Nephron progenitor cell (in vitro differentiated cells): ENCODE data around the gene KCNJ18.
"Not testable (repeated sequence)": the region's sequence is repeated elsewhere in the genome, so short reads cannot be mapped to it uniquely, and the experiment has no call there.

Experiments
- DNase-seq: peaks from one replicate; pipeline ENCODE4 v3.0.0; 2021
- H3K27ac Mint-ChIP-seq: 2 replicates; pipeline ENCODE4 v1.8.0; 2021; ENCODE audit warnings: mild to moderate bottlenecking, moderate library complexity, mixed read lengths
- H3K27me3 Mint-ChIP-seq: 2 replicates; pipeline ENCODE4 v1.8.0; 2021; ENCODE audit warnings: mild to moderate bottlenecking, low read depth, mixed read lengths; ENCODE audit not compliant: poor library complexity
- H3K36me3 Mint-ChIP-seq: 2 replicates; pipeline ENCODE4 v1.8.0; 2021; ENCODE audit warnings: low read depth, mixed read lengths
- H3K4me1 Mint-ChIP-seq: 2 replicates; pipeline ENCODE4 v1.8.0; 2021; ENCODE audit warnings: mixed read lengths
- H3K4me3 Mint-ChIP-seq: 2 replicates; pipeline ENCODE4 v1.8.0; 2021; ENCODE audit warnings: mild to moderate bottlenecking, moderate library complexity, mixed read lengths
- H3K9me3 Mint-ChIP-seq: 2 replicates; pipeline ENCODE4 v1.8.0; 2021; ENCODE audit warnings: mild to moderate bottlenecking, moderate library complexity, mixed read lengths
- CTCF ChIP-seq: fragments of 200-600 bp; sonication (generic); IDR thresholded peaks from 2 replicates; pipeline ENCODE4 v1.5.0; 2021; ENCODE audit warnings: antibody characterized with exemption

KCNJ18 gene

GRCh38 chr17:21687136-21687953 lies 5.0 kb upstream of the KCNJ18 start:
- Mint-ChIP-seq H3K4me1 (no peaks in the 10 kb centered on the region), H3K4me3 (no peak overlapping the region), H3K9me3 (peaks cover 75% of the 10 kb centered on the region), H3K27me3 (peaks cover 4% of the 10 kb centered on the region), H3K36me3 (no peaks in the 10 kb centered on the region), H3K27ac (no peak overlapping the region)
- no peak for TF ChIP-seq CTCF
- DNase-seq = no peak

- Mint-ChIP-seq H3K36me3 (no peaks in the 10 kb centered on the region), H3K27ac (no peak overlapping the region), H3K4me3 (no peak overlapping the region), H3K4me1 (no peaks in the 10 kb centered on the region), H3K9me3 (peaks cover 71% of the 10 kb centered on the region), H3K27me3 (peaks cover 4% of the 10 kb centered on the region)
- DNase-seq = no peak
- no peak for TF ChIP-seq CTCF
Measured at GRCh38 chr17:21688293-21688949, 3.9 kb upstream of the KCNJ18 start.

GRCh38 chr17:21689604-21690003 lies 2.7 kb upstream of the KCNJ18 start:
- H3K27ac Mint-ChIP-seq = no peak overlapping the region
- H3K27me3 Mint-ChIP-seq = peaks cover 4% of the 10 kb centered on the region
- H3K4me1 Mint-ChIP-seq = no peaks in the 10 kb centered on the region
- no peaks in the 10 kb centered on the region for H3K36me3 Mint-ChIP-seq
- H3K4me3 Mint-ChIP-seq = no peak overlapping the region
- peaks cover 74% of the 10 kb centered on the region for H3K9me3 Mint-ChIP-seq
- TF ChIP-seq CTCF = no peak
- DNase-seq = no peak

GRCh38 chr17:21690811-21691210 lies 1.5 kb upstream of the KCNJ18 start:
- not testable (repeated sequence) for H3K27ac Mint-ChIP-seq, H3K36me3 Mint-ChIP-seq, H3K4me3 Mint-ChIP-seq, H3K4me1 Mint-ChIP-seq, DNase-seq, H3K27me3 Mint-ChIP-seq
- H3K9me3 Mint-ChIP-seq = peaks cover 76% of the 10 kb centered on the region

- H3K9me3 Mint-ChIP-seq = peaks cover 75% of the 10 kb centered on the region
- H3K27ac Mint-ChIP-seq, H3K4me3 Mint-ChIP-seq, H3K27me3 Mint-ChIP-seq, H3K4me1 Mint-ChIP-seq, DNase-seq, H3K36me3 Mint-ChIP-seq: not testable (repeated sequence)
Measured at GRCh38 chr17:21691481-21691880, 842 bp upstream of the KCNJ18 start.

- H3K27ac Mint-ChIP-seq, H3K4me1 Mint-ChIP-seq, H3K36me3 Mint-ChIP-seq, H3K4me3 Mint-ChIP-seq, H3K27me3 Mint-ChIP-seq, DNase-seq: not testable (repeated sequence)
- H3K9me3 Mint-ChIP-seq = peaks cover 77% of the 10 kb centered on the region
Measured at GRCh38 chr17:21692704-21693065, 362 bp downstream of the KCNJ18 start.

- H3K4me3 Mint-ChIP-seq, H3K27me3 Mint-ChIP-seq, DNase-seq, H3K36me3 Mint-ChIP-seq, H3K27ac Mint-ChIP-seq, H3K4me1 Mint-ChIP-seq: not testable (repeated sequence)
- H3K9me3 Mint-ChIP-seq = peaks cover 73% of the 10 kb centered on the region
Measured at GRCh38 chr17:21693391-21693796, 1.1 kb downstream of the KCNJ18 start.

GRCh38 chr17:21693937-21694336 lies 1.6 kb downstream of the KCNJ18 start:
- DNase-seq, H3K27ac Mint-ChIP-seq, H3K36me3 Mint-ChIP-seq, H3K4me1 Mint-ChIP-seq, H3K27me3 Mint-ChIP-seq, H3K4me3 Mint-ChIP-seq: not testable (repeated sequence)
- peaks cover 70% of the 10 kb centered on the region for H3K9me3 Mint-ChIP-seq

- not testable (repeated sequence) for H3K4me3 Mint-ChIP-seq
- peaks cover 56% of the 10 kb centered on the region for H3K9me3 Mint-ChIP-seq
Measured at GRCh38 chr17:21696227-21696626, 3.9 kb downstream of the KCNJ18 start.

GRCh38 chr17:21696842-21697507 lies 4.7 kb downstream of the KCNJ18 start:
- not testable (repeated sequence) for H3K27ac Mint-ChIP-seq, H3K4me3 Mint-ChIP-seq, H3K4me1 Mint-ChIP-seq, H3K27me3 Mint-ChIP-seq, DNase-seq, H3K36me3 Mint-ChIP-seq
- peaks cover 57% of the 10 kb centered on the region for H3K9me3 Mint-ChIP-seq

More at GRCh38 chr17:21696227-21696626, 3.9 kb downstream of the KCNJ18 start:
- DNase-seq, H3K4me1 Mint-ChIP-seq, H3K27me3 Mint-ChIP-seq, H3K36me3 Mint-ChIP-seq, H3K27ac Mint-ChIP-seq: not testable (repeated sequence)

- not testable (repeated sequence) for H3K27me3 Mint-ChIP-seq, H3K27ac Mint-ChIP-seq, H3K4me3 Mint-ChIP-seq
Measured at GRCh38 chr17:21697508-21697860, 5.2 kb downstream of the KCNJ18 start.

More at GRCh38 chr17:21697508-21697860, 5.2 kb downstream of the KCNJ18 start:
- not testable (repeated sequence) for H3K4me1 Mint-ChIP-seq, H3K36me3 Mint-ChIP-seq, DNase-seq
- peaks cover 59% of the 10 kb centered on the region for H3K9me3 Mint-ChIP-seq
